ENCODE results near the gene IFI30. TPM values are rescaled to one million over a fixed set of nuclear protein-coding genes. Genes with fewer than 3 reads are reported as not detected.

Gene IFI30
- total and polyA plus RNA-seq, 2 experiments from 2014 or later: 0.98 TPM; not detected in 1

- Histone ChIP-seq H3K4me1 (ENCODE audit: low read depth) (peaks cover 7% of the 10 kb centered on the region), H3K4me3 (no peak overlapping the region), H3K27ac (no peak overlapping the region), H3K27me3 (peaks cover 18% of the 10 kb centered on the region), H3K9me3 (ENCODE audit: low read depth) (no peaks in the 10 kb centered on the region), H3K36me3 (no peaks in the 10 kb centered on the region)
- DNase-seq (ENCODE audit: low read depth in 1 of 2, low spot score in 1 of 2): no peak
- no peak for TF ChIP-seq CTCF (IDR thresholded peaks at IDR 0.05; ENCODE audit: low read depth, low read length)
Measured at GRCh38 chr19:18174983-18175382, 1.4 kb downstream of the IFI30 start.

- TF ChIP-seq CTCF (IDR thresholded peaks at IDR 0.05; ENCODE audit: low read depth, low read length): no peak
- Histone ChIP-seq H3K27ac (no peak overlapping the region), H3K4me1 (ENCODE audit: low read depth) (peaks cover 7% of the 10 kb centered on the region), H3K4me3 (no peak overlapping the region), H3K36me3 (no peaks in the 10 kb centered on the region), H3K9me3 (ENCODE audit: low read depth) (no peaks in the 10 kb centered on the region), H3K27me3 (peaks cover 18% of the 10 kb centered on the region)
- no peak for DNase-seq (ENCODE audit: low read depth in 1 of 2, low spot score in 1 of 2)
Measured at GRCh38 chr19:18176367-18177310, 3.0 kb downstream of the IFI30 start.

GRCh38 chr19:18179957-18180356 is 6.3 kb downstream of the IFI30 start:
- no peaks in the 10 kb centered on the region for H3K4me1 ChIP-seq (ENCODE audit: low read depth)
- no peak overlapping the region for H3K27ac ChIP-seq
- TF ChIP-seq CTCF (IDR thresholded peaks at IDR 0.05; ENCODE audit: low read depth, low read length): no peak
- H3K27me3 ChIP-seq: peaks cover 6% of the 10 kb centered on the region
- no peaks in the 10 kb centered on the region for H3K36me3 ChIP-seq
- no peak for DNase-seq (ENCODE audit: low read depth in 1 of 2, low spot score in 1 of 2)
- H3K9me3 ChIP-seq (ENCODE audit: low read depth): no peaks in the 10 kb centered on the region
- no peak overlapping the region for H3K4me3 ChIP-seq

GRCh38 chr19:18183529-18183928 is 9.9 kb downstream of the IFI30 start:
- Histone ChIP-seq H3K36me3 (no peaks in the 10 kb centered on the region), H3K9me3 (ENCODE audit: low read depth) (no peaks in the 10 kb centered on the region), H3K27ac (no peak overlapping the region), H3K27me3 (no peaks in the 10 kb centered on the region), H3K4me1 (ENCODE audit: low read depth) (no peaks in the 10 kb centered on the region), H3K4me3 (no peak overlapping the region)
- no peak for DNase-seq (ENCODE audit: low read depth in 1 of 2, low spot score in 1 of 2)
- no peak for TF ChIP-seq CTCF (IDR thresholded peaks at IDR 0.05; ENCODE audit: low read depth, low read length)

- Histone ChIP-seq H3K9me3 (ENCODE audit: low read depth) (no peaks in the 10 kb centered on the region), H3K4me3 (no peak overlapping the region), H3K27me3 (no peaks in the 10 kb centered on the region), H3K27ac (no peak overlapping the region), H3K36me3 (no peaks in the 10 kb centered on the region), H3K4me1 (ENCODE audit: low read depth) (no peaks in the 10 kb centered on the region)
- DNase-seq (ENCODE audit: low read depth in 1 of 2, low spot score in 1 of 2): no peak
- TF ChIP-seq CTCF (IDR thresholded peaks at IDR 0.05; ENCODE audit: low read depth, low read length): no peak
Measured at GRCh38 chr19:18185538-18185937, 11.9 kb downstream of the IFI30 start.
